GM06990 (cell line): ENCODE data around the gene FBXO41.

Experiments used
- DNase-seq: peaks from one replicate; pipeline ENCODE4 v3.0.0-alpha.2; 2011; ENCODE audit not compliant: insufficient read length; ENCODE audit errors: extremely low read depth
- H3K27me3 ChIP-seq: replicated peaks from 2 replicates; pipeline ENCODE4 v1.6.0; 2011; ENCODE audit warnings: low read length; ENCODE audit not compliant: control insufficient read depth, insufficient read depth
- H3K36me3 ChIP-seq: 2 replicates; pipeline ENCODE4 v1.5.1; 2011; ENCODE audit warnings: low read length; ENCODE audit not compliant: control insufficient read depth, insufficient read depth
- H3K4me3 ChIP-seq: replicated peaks from 2 replicates; pipeline ENCODE4 v1.5.1; 2011; ENCODE audit warnings: low read depth, mild to moderate bottlenecking, control low read depth, low read length
- CTCF ChIP-seq: IDR thresholded peaks from 2 replicates; pipeline ENCODE4 v1.5.1; 2011; ENCODE audit warnings: low read length, control low read depth, mild to moderate bottlenecking, inconsistent platforms; ENCODE audit not compliant: insufficient read depth, poor library complexity, severe bottlenecking

Gene FBXO41

GRCh38 chr2:73255007-73255644, 29.2 kb downstream of the FBXO41 start:
- Histone ChIP-seq H3K27me3 (no peaks in the 10 kb centered on the region), H3K4me3 (no peak overlapping the region), H3K36me3 (peaks cover 44% of the 10 kb centered on the region)
- TF ChIP-seq CTCF, result no peak
- no peak for DNase-seq

GRCh38 chr2:73254343-73255006, 29.8 kb downstream of the FBXO41 start:
- Histone ChIP-seq H3K4me3 (no peak overlapping the region), H3K36me3 (peaks cover 44% of the 10 kb centered on the region), H3K27me3 (no peaks in the 10 kb centered on the region)
- no peak for TF ChIP-seq CTCF
- no peak for DNase-seq

- Histone ChIP-seq H3K36me3 (peaks cover 43% of the 10 kb centered on the region), H3K27me3 (no peaks in the 10 kb centered on the region), H3K4me3 (no peak overlapping the region)
- TF ChIP-seq CTCF, result no peak
- DNase-seq, result no peak
Observed at GRCh38 chr2:73253901-73254300, 30.4 kb downstream of the FBXO41 start.

GRCh38 chr2:73253400-73253799, 30.9 kb downstream of the FBXO41 start:
- Histone ChIP-seq H3K4me3 (no peak overlapping the region), H3K36me3 (peaks cover 42% of the 10 kb centered on the region), H3K27me3 (no peaks in the 10 kb centered on the region)
- no peak for TF ChIP-seq CTCF
- no peak for DNase-seq

GRCh38 chr2:73252238-73253027, 31.8 kb downstream of the FBXO41 start:
- DNase-seq, result no peak
- Histone ChIP-seq H3K36me3 (peaks cover 48% of the 10 kb centered on the region), H3K4me3 (no peak overlapping the region), H3K27me3 (no peaks in the 10 kb centered on the region)
- no peak for TF ChIP-seq CTCF
